ENCODE measurements around the gene XG. TPM values are rescaled to one million over a fixed set of nuclear protein-coding genes. Genes with fewer than 3 reads are reported as not detected.

The XG gene
- total and polyA plus RNA-seq, 2 of the 8 experiments (the other 6 are each of a cell fraction or from before 2014, with no cell fraction given): 0.33 to 0.78 TPM

Other genes starting within 250 kb of the XG start
- 46.9 and 47.8 TPM in 2 replicates for gene CD99, start 60.7 kb upstream of the XG start, total RNA-seq (2021; fragmentation: NEBNext Ultra II Directional; extraction: Animal tissue kit (Norgen Biotek cat#: 25700))
- gene CD99, start 60.7 kb upstream of the XG start, polyA plus RNA-seq (2011; rRNA removed): 30.1 and 44.0 TPM in 2 replicates
- 65.3 and 65.4 TPM in 2 replicates for gene GYG2, start 76.9 kb downstream of the XG start, total RNA-seq (2021; fragmentation: NEBNext Ultra II Directional; extraction: Animal tissue kit (Norgen Biotek cat#: 25700))
- 52.8 and 63.7 TPM in 2 replicates for gene GYG2, start 76.9 kb downstream of the XG start, polyA plus RNA-seq (2011; rRNA removed)
- gene ARSD, start 177.3 kb downstream of the XG start, total RNA-seq (2021; fragmentation: NEBNext Ultra II Directional; extraction: Animal tissue kit (Norgen Biotek cat#: 25700)): 3.2 and 3.4 TPM in 2 replicates
- gene ARSD, start 177.3 kb downstream of the XG start, polyA plus RNA-seq (2011; rRNA removed): 1.8 and 3.5 TPM in 2 replicates